ENCODE data around the gene SP1. TPM values are rescaled to one million over a fixed set of nuclear protein-coding genes. Genes with fewer than 3 reads are reported as not detected.
"Not testable (repeated sequence)": the region's sequence is repeated elsewhere in the genome, so short reads cannot be mapped to it uniquely, and the experiment has no call there.

SP1 gene
- total and polyA plus RNA-seq, 2 donors (not counting 1 experiment from before 2014, with no cell fraction given), result 26.0 to 129 TPM

DNA sequence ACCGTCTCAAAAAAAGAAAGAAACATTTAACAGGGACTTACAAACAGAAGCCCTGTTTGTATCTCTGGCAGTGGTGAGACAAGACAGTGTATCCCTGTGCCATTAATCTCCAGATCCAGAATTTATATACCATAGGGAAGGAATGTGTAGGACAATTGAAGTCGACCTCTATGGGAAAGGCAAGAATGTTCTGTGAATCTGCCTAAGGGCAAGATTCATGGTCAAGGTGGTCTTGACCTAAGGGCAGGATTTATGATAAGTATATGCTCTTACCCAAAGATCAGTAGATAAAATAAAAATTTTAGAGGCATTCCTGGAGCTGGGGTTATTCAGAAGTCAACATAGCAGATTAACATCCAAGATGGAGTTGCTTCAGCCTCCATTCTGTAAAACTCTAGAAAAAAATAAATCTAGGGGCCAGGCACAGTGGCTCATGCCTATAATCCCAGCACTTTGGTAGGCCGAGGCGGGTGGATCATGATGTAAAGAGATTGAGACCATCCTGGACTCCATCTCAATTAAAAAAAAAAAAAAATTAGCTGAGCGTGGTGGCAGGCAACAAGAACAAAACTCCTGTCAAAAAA lies 21.0 kb upstream of the SP1 start:
- H3K27me3 ChIP-seq (replicated peaks in 1 of 4; ENCODE audit: control extremely low read depth in 1 of 4, control insufficient read depth in 3 of 4, insufficient read depth in 4 of 4, low read length in 3 of 4), result no peaks in the 10 kb centered on the region
- no peak overlapping the region for H2AFZ ChIP-seq (ENCODE audit: insufficient read depth, low read depth, low read length, poor library complexity, severe bottlenecking)
- no peaks in the 10 kb centered on the region for H3K36me3 ChIP-seq (replicated peaks in 1 of 2; ENCODE audit: control extremely low read depth in 1 of 2, control insufficient read depth in 1 of 2, extremely low read depth in 1 of 2, insufficient read depth in 2 of 2, low read length in 1 of 2)
- CTCF ChIA-PET, result interaction anchor here (0.7 to 10.4 kb wide), 4 partner anchors 13 to 153 kb away, joined by 3 to 132 read pairs (median 4); partner anchors contain the start of gene SP1
- 100% methylated on average over 1 of the region's 5 CpGs for WGBS (ENCODE audit: insufficient coverage)
- no peaks in the 10 kb centered on the region for H3K9me3 Mint-ChIP-seq (ENCODE audit: insufficient read depth)
- no peaks in the 10 kb centered on the region for H4K20me1 ChIP-seq (ENCODE audit: control insufficient read depth, insufficient read depth, low read length, poor library complexity, severe bottlenecking)
- H3K4me2 ChIP-seq (replicated peaks; ENCODE audit: low read depth, low read length, poor library complexity, severe bottlenecking), result no peak overlapping the region
- H3K27ac ChIP-seq (ENCODE audit: low read length in 2 of 2), result no peak overlapping the region
- H3K4me3 Mint-ChIP-seq, result no peak overlapping the region
- intact Hi-C loops (cut with micrococcal nuclease), result no loop called here
- no peak for ATAC-seq (ENCODE audit: low read depth)
- H3K4me1 ChIP-seq (ENCODE audit: control insufficient read depth in 2 of 2, insufficient read depth in 2 of 2, low read length in 2 of 2), result no peaks in the 10 kb centered on the region
- DNase-seq, result no peak
- no peaks in the 10 kb centered on the region for H3K79me2 ChIP-seq (ENCODE audit: control insufficient read depth, insufficient read depth, low read length)
- POLR2A ChIA-PET, result no interaction called here
- H3K27me3 Mint-ChIP-seq, result no peaks in the 10 kb centered on the region
- H3K4me3 ChIP-seq (ENCODE audit: control extremely low read depth in 1 of 5, extremely low read depth in 1 of 5, insufficient read depth in 1 of 5, low read depth in 2 of 5, low read length in 4 of 5), result no peak overlapping the region
- TF ChIP-seq EZH2 (IDR thresholded peaks at IDR 0.05; ENCODE audit: borderline replicate concordance, insufficient read depth, low read depth, low read length, poor library complexity, severe bottlenecking), result no peak
- TF ChIP-seq, protein P1, sequence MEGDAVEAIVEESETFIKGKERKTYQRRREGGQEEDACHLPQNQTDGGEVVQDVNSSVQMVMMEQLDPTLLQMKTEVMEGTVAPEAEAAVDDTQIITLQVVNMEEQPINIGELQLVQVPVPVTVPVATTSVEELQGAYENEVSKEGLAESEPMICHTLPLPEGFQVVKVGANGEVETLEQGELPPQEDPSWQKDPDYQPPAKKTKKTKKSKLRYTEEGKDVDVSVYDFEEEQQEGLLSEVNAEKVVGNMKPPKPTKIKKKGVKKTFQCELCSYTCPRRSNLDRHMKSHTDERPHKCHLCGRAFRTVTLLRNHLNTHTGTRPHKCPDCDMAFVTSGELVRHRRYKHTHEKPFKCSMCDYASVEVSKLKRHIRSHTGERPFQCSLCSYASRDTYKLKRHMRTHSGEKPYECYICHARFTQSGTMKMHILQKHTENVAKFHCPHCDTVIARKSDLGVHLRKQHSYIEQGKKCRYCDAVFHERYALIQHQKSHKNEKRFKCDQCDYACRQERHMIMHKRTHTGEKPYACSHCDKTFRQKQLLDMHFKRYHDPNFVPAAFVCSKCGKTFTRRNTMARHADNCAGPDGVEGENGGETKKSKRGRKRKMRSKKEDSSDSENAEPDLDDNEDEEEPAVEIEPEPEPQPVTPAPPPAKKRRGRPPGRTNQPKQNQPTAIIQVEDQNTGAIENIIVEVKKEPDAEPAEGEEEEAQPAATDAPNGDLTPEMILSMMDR (IDR thresholded peaks at IDR 0.05), result no peak
- peaks cover 2% of the 10 kb centered on the region for H3K4me1 Mint-ChIP-seq
- no peak overlapping the region for H3K27ac Mint-ChIP-seq
- no peaks in the 10 kb centered on the region for H3K9me3 ChIP-seq (ENCODE audit: control extremely low read depth in 1 of 3, control insufficient read depth in 2 of 3, insufficient read depth in 1 of 3, low read length in 2 of 3)
- H3K9ac ChIP-seq (ENCODE audit: low read length), result no peak overlapping the region

DNA sequence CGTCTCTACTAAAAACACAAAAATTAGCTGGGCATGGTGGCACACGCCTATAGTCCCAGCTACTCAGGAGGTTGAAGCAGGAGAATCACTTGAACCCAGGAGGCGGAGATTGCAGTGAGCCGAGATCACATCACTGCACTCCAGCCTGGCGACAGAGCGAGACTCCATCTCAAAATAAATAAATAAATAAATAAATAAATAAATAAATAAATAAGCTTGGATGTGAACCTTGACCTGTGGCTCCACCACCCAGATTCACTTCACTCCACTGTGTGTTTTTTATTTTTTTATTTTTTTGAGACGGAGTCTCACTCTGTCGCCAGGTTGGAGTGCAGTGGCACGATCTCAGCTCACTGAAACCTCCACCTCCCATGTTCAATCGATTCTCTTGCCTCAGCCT lies 18.3 kb upstream of the SP1 start:
- H3K4me1 Mint-ChIP-seq, result peaks cover 10% of the 10 kb centered on the region
- ATAC-seq (ENCODE audit: low read depth); H3K9ac ChIP-seq (ENCODE audit: low read length); H3K27me3 Mint-ChIP-seq; DNase-seq; intact Hi-C loops (cut with micrococcal nuclease); H3K27me3 ChIP-seq (replicated peaks in 1 of 4; ENCODE audit: control extremely low read depth in 1 of 4, control insufficient read depth in 3 of 4, insufficient read depth in 4 of 4, low read length in 3 of 4); POLR2A ChIA-PET; H4K20me1 ChIP-seq (ENCODE audit: control insufficient read depth, insufficient read depth, low read length, poor library complexity, severe bottlenecking); H3K27ac Mint-ChIP-seq; H3K4me3 ChIP-seq (ENCODE audit: control extremely low read depth in 1 of 5, extremely low read depth in 1 of 5, insufficient read depth in 1 of 5, low read depth in 2 of 5, low read length in 4 of 5); H3K36me3 ChIP-seq (replicated peaks in 1 of 2; ENCODE audit: control extremely low read depth in 1 of 2, control insufficient read depth in 1 of 2, extremely low read depth in 1 of 2, insufficient read depth in 2 of 2, low read length in 1 of 2); H3K9me3 ChIP-seq (ENCODE audit: control extremely low read depth in 1 of 3, control insufficient read depth in 2 of 3, insufficient read depth in 1 of 3, low read length in 2 of 3); H2AFZ ChIP-seq (ENCODE audit: insufficient read depth, low read depth, low read length, poor library complexity, severe bottlenecking); H3K9me3 Mint-ChIP-seq (ENCODE audit: insufficient read depth); H3K79me2 ChIP-seq (ENCODE audit: control insufficient read depth, insufficient read depth, low read length); H3K4me3 Mint-ChIP-seq; H3K27ac ChIP-seq (ENCODE audit: low read length in 2 of 2); H3K4me2 ChIP-seq (replicated peaks; ENCODE audit: low read depth, low read length, poor library complexity, severe bottlenecking): not testable (repeated sequence)
- WGBS (ENCODE audit: insufficient coverage), result no CpG with 5 or more reads among the region's 10 CpGs
- H3K4me1 ChIP-seq (ENCODE audit: control insufficient read depth in 2 of 2, insufficient read depth in 2 of 2, low read length in 2 of 2), result peaks cover 10 to 11% of the 10 kb centered on the region in 2 donors
- CTCF ChIA-PET, result interaction anchor here (0.6 to 3.1 kb wide), 3 partner anchors 9 to 148 kb away, joined by 3 to 19 read pairs (median 4); partner anchors contain the start of gene AAAS
